HepG2 (cell line): ENCODE data around the gene ATP2C2. TPM values are rescaled to one million over a fixed set of nuclear protein-coding genes. Genes with fewer than 3 reads are reported as not detected.

ENCODE experiments used
- AGO2 ChIP-seq: fragments of 200-400 bp; formaldehyde crosslinking; optimal IDR thresholded peaks from 2 replicates; pipeline ENCODE3; 2017; ENCODE audit warnings: mild to moderate bottlenecking, low read depth, low read length, moderate library complexity
- CBX2 ChIP-seq, 2 experiments: fragments of 200-600 bp in 1 of 2; sonication (generic); formaldehyde crosslinking in 1 of 2; IDR thresholded peaks; 2 replicates each; pipeline versions ENCODE4 v1.7.0 to v1.8.1; 2018 to 2022; ENCODE audit warnings: low read depth in 2 of 2, low read length in 1 of 2, mild to moderate bottlenecking in 1 of 2, missing genetic modification reagents in 1 of 2
- CBX5 ChIP-seq: sonication (generic); formaldehyde crosslinking; IDR thresholded peaks from 2 replicates; pipeline ENCODE4 v1.4.0; 2020; ENCODE audit warnings: missing genetic modification reagents, borderline replicate concordance
- ERF ChIP-seq: IDR thresholded peaks from 2 replicates; pipeline ENCODE4 v1.6.1; 2018; ENCODE audit warnings: missing biosample characterization, missing genetic modification reagents
- HOXD1 ChIP-seq: sonication (generic); formaldehyde crosslinking; IDR thresholded peaks from 2 replicates; pipeline ENCODE4 v1.5.0; 2020; ENCODE audit warnings: missing genetic modification reagents
- MIXL1 ChIP-seq: IDR thresholded peaks from 2 replicates; pipeline ENCODE4 v1.6.1; 2016
- NFYC ChIP-seq: IDR thresholded peaks from 2 replicates; pipeline ENCODE4 v1.6.1; 2016; ENCODE audit warnings: missing genetic modification reagents, missing compliant biosample characterization
- POGZ ChIP-seq: sonication (generic); formaldehyde crosslinking; IDR thresholded peaks from 2 replicates; pipeline ENCODE4 v1.4.0; 2020; ENCODE audit warnings: mild to moderate bottlenecking, missing genetic modification reagents
- ZFP36L1 ChIP-seq: sonication (generic); formaldehyde crosslinking; IDR thresholded peaks from 2 replicates; pipeline ENCODE4 v1.8.0; 2022; ENCODE audit warnings: mild to moderate bottlenecking, missing genetic modification reagents, moderate library complexity
- ZFP36L2 ChIP-seq: sonication (generic); formaldehyde crosslinking; IDR thresholded peaks from 2 replicates; pipeline ENCODE4 v1.4.0; 2020; ENCODE audit warnings: missing genetic modification reagents
- ZFP41 ChIP-seq: sonication (generic); formaldehyde crosslinking; IDR thresholded peaks from 2 replicates; pipeline ENCODE4 v1.4.0; 2020; ENCODE audit warnings: mild to moderate bottlenecking, missing genetic modification reagents, borderline replicate concordance
- ZNF234 ChIP-seq: sonication (generic); formaldehyde crosslinking; conservative IDR thresholded peaks from 2 replicates; pipeline ENCODE4 v1.5.1; 2020; ENCODE audit warnings: mild to moderate bottlenecking, missing genetic modification reagents
- ZNF331 ChIP-seq: sonication (generic); formaldehyde crosslinking; IDR thresholded peaks from 2 replicates; pipeline ENCODE4 v1.4.0; 2020; ENCODE audit warnings: missing genetic modification reagents
- ZNF607 ChIP-seq: sonication (generic); formaldehyde crosslinking; IDR thresholded peaks from 2 replicates; pipeline ENCODE4 v1.5.1; 2020; ENCODE audit warnings: missing genetic modification reagents, mild to moderate bottlenecking, borderline replicate concordance
- ZNF772 ChIP-seq: sonication (generic); formaldehyde crosslinking; IDR thresholded peaks from 2 replicates; pipeline ENCODE4 v1.5.0; 2020; ENCODE audit warnings: mild to moderate bottlenecking, missing genetic modification reagents
- polyA plus RNA-seq, 8 experiments: library from polyadenylated mRNA; depleted of rRNA in 3 of 8; stranded (reverse) in 7 of 8; unstranded in 1 of 8; fragments of >200 nt; fragmentation: Illumina TruSeq in 4 of 8; extraction: Trizol in 4 of 8; gene quantifications; 2 replicates each; pipeline versions ENCODE4 v1.2.1 to v1.2.3, GENCODE V29; 2011 to 2016; ENCODE audit warnings: low read depth in 4 of 8, missing spikeins in 1 of 8, mixed read lengths in 1 of 8; ENCODE audit not compliant: insufficient read depth in 1 of 8
- total RNA-seq, 5 experiments: library from RNA; depleted of rRNA; stranded (reverse); fragments of >200 nt; fragmentation: Illumina TruSeq; extraction: Trizol; gene quantifications; 2 replicates each; pipeline ENCODE4 v1.2.3, GENCODE V29; 2016; ENCODE audit warnings: low read depth in 1 of 5
- TF ChIP-seq, protein P1 (sequence below): sonication (generic); formaldehyde crosslinking; IDR thresholded peaks from 2 replicates; pipeline ENCODE4 v1.4.0; 2020; ENCODE audit warnings: missing genetic modification reagents
- TF ChIP-seq, protein P2 (sequence below): IDR thresholded peaks from 2 replicates; pipeline ENCODE4 v1.6.1; 2016; ENCODE audit warnings: low read depth, missing genetic modification reagents, missing compliant biosample characterization
- TF ChIP-seq, protein P3 (sequence below): sonication (generic); formaldehyde crosslinking; IDR thresholded peaks from 2 replicates; pipeline ENCODE4 v1.5.0; 2020; ENCODE audit warnings: missing genetic modification reagents, mild to moderate bottlenecking, borderline replicate concordance
- TF ChIP-seq, protein P4 (sequence below): sonication (generic); formaldehyde crosslinking; IDR thresholded peaks from 2 replicates; pipeline ENCODE4 v1.5.0; 2020; ENCODE audit warnings: missing genetic modification reagents, mild to moderate bottlenecking, borderline replicate concordance

ATP2C2 gene
- total and polyA plus RNA-seq, 2 of the 13 experiments (the other 11 are each of a cell fraction or from before 2014, with no cell fraction given), result 0.07 TPM; not detected in 1

DNA sequence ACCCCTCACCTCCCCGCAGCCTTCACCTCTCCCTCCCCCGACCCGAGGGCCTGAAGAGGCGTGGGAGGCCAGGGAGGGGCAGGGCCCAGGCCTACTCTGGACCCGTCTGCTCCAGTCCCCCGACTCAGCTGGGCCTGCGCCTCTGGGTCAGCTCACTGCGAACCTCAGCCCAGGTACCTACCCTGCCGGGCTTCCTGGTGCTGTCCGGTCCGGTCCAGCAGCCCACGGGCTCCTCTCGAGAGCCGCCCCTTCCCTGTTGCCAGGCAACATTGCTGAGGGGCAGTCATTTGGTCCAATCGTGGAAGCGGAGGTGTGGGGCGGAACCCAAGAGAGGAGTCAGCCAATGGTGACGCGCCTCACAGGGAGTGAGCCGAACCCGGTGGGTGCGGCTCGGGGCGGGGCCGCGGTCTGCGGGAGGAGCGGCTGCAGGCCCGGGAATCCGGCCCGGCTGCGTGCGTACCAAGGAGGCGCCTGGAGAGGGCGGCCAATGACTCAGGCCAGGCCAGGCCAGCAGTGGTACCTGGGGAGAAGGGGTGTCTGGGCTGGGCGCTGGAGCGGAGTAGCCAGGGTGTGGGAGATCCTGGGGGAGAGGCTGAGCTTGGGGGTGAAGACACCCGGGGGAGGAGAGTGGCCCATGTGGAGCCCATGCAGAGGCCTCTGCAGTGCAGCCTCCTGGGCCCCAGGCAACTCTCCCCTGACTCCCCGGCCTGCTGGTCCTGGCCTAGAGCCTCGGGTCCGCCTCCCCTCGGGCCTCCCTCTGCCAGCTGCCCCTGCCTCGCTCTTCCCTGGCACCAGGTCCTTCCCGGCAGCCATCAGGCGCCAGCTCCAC, 136.3 kb downstream of the ATP2C2 start, which contains the start of gene MEAK7 (continued):
- TF ChIP-seq NFYC (CRISPR knock-in tag), result peak; percentile 99
- no peak for TF ChIP-seq MIXL1 (CRISPR knock-in tag)
- no peak for TF ChIP-seq CBX2 (IDR thresholded peaks at IDR 0.05; ENCODE audit: low read depth, low read length)
- no peak for TF ChIP-seq CBX2 (CRISPR knock-in tag; IDR thresholded peaks at IDR 0.05; ENCODE audit: low read depth)
- no peak for TF ChIP-seq ZFP36L1
- TF ChIP-seq, protein P1, sequence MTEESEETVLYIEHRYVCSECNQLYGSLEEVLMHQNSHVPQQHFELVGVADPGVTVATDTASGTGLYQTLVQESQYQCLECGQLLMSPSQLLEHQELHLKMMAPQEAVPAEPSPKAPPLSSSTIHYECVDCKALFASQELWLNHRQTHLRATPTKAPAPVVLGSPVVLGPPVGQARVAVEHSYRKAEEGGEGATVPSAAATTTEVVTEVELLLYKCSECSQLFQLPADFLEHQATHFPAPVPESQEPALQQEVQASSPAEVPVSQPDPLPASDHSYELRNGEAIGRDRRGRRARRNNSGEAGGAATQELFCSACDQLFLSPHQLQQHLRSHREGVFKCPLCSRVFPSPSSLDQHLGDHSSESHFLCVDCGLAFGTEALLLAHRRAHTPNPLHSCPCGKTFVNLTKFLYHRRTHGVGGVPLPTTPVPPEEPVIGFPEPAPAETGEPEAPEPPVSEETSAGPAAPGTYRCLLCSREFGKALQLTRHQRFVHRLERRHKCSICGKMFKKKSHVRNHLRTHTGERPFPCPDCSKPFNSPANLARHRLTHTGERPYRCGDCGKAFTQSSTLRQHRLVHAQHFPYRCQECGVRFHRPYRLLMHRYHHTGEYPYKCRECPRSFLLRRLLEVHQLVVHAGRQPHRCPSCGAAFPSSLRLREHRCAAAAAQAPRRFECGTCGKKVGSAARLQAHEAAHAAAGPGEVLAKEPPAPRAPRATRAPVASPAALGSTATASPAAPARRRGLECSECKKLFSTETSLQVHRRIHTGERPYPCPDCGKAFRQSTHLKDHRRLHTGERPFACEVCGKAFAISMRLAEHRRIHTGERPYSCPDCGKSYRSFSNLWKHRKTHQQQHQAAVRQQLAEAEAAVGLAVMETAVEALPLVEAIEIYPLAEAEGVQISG (CRISPR knock-in tag), result peak; percentile 63
- TF ChIP-seq ZNF772 (CRISPR knock-in tag), result peak; percentile 86; the same call in 1 of the 2 replicates
- no peak for TF ChIP-seq ZNF331 (CRISPR knock-in tag)
- TF ChIP-seq ZNF234, result no peak
- TF ChIP-seq ZNF607 (CRISPR knock-in tag), result no peak
- no peak; the same call in 1 of the 2 replicates for TF ChIP-seq HOXD1 (CRISPR knock-in tag)
- TF ChIP-seq ZFP41 (CRISPR knock-in tag), result no peak
- no peak for TF ChIP-seq ZFP36L2 (CRISPR knock-in tag)
- no peak for TF ChIP-seq CBX5 (CRISPR knock-in tag)
- TF ChIP-seq, protein P2, sequence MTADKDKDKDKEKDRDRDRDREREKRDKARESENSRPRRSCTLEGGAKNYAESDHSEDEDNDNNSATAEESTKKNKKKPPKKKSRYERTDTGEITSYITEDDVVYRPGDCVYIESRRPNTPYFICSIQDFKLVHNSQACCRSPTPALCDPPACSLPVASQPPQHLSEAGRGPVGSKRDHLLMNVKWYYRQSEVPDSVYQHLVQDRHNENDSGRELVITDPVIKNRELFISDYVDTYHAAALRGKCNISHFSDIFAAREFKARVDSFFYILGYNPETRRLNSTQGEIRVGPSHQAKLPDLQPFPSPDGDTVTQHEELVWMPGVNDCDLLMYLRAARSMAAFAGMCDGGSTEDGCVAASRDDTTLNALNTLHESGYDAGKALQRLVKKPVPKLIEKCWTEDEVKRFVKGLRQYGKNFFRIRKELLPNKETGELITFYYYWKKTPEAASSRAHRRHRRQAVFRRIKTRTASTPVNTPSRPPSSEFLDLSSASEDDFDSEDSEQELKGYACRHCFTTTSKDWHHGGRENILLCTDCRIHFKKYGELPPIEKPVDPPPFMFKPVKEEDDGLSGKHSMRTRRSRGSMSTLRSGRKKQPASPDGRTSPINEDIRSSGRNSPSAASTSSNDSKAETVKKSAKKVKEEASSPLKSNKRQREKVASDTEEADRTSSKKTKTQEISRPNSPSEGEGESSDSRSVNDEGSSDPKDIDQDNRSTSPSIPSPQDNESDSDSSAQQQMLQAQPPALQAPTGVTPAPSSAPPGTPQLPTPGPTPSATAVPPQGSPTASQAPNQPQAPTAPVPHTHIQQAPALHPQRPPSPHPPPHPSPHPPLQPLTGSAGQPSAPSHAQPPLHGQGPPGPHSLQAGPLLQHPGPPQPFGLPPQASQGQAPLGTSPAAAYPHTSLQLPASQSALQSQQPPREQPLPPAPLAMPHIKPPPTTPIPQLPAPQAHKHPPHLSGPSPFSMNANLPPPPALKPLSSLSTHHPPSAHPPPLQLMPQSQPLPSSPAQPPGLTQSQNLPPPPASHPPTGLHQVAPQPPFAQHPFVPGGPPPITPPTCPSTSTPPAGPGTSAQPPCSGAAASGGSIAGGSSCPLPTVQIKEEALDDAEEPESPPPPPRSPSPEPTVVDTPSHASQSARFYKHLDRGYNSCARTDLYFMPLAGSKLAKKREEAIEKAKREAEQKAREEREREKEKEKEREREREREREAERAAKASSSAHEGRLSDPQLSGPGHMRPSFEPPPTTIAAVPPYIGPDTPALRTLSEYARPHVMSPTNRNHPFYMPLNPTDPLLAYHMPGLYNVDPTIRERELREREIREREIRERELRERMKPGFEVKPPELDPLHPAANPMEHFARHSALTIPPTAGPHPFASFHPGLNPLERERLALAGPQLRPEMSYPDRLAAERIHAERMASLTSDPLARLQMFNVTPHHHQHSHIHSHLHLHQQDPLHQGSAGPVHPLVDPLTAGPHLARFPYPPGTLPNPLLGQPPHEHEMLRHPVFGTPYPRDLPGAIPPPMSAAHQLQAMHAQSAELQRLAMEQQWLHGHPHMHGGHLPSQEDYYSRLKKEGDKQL, result no peak
- TF ChIP-seq, protein P3, sequence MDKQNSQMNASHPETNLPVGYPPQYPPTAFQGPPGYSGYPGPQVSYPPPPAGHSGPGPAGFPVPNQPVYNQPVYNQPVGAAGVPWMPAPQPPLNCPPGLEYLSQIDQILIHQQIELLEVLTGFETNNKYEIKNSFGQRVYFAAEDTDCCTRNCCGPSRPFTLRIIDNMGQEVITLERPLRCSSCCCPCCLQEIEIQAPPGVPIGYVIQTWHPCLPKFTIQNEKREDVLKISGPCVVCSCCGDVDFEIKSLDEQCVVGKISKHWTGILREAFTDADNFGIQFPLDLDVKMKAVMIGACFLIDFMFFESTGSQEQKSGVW (CRISPR knock-in tag), result no peak
- peak; percentile 55 for TF ChIP-seq AGO2
- TF ChIP-seq, protein P4, sequence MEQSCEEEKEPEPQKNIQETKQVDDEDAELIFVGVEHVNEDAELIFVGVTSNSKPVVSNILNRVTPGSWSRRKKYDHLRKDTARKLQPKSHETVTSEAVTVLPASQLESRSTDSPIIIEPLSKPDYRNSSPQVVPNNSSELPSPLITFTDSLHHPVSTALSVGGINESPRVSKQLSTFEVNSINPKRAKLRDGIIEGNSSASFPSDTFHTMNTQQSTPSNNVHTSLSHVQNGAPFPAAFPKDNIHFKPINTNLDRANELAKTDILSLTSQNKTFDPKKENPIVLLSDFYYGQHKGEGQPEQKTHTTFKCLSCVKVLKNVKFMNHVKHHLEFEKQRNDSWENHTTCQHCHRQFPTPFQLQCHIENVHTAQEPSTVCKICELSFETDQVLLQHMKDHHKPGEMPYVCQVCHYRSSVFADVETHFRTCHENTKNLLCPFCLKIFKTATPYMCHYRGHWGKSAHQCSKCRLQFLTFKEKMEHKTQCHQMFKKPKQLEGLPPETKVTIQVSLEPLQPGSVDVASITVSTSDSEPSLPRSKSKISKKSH (CRISPR knock-in tag), result peak; percentile 49; the same call in 1 of the 2 replicates
- TF ChIP-seq ERF, result peak; percentile 71; the same call in 1 of the 2 replicates
- peak; percentile 65 for TF ChIP-seq POGZ (CRISPR knock-in tag)
